ENCODE measurements around the gene MGLL. TPM values are rescaled to one million over a fixed set of nuclear protein-coding genes. Genes with fewer than 3 reads are reported as not detected.

The MGLL gene
- total and polyA plus RNA-seq, 2 donors (not counting 1 experiment from before 2014, with no cell fraction given), result 1.7 to 6.9 TPM

GRCh38 chr3:127783642-127784160, 38.6 kb downstream of the MGLL start:
- Histone ChIP-seq H3K4me2 (replicated peaks; ENCODE audit: low read depth, low read length, poor library complexity, severe bottlenecking) (no peak overlapping the region), H3K27me3 (replicated peaks in 1 of 4; ENCODE audit: control extremely low read depth in 1 of 4, control insufficient read depth in 3 of 4, insufficient read depth in 4 of 4, low read length in 3 of 4) (no peaks in the 10 kb centered on the region), H2AFZ (ENCODE audit: insufficient read depth, low read depth, low read length, poor library complexity, severe bottlenecking) (no peak overlapping the region), H3K36me3 (replicated peaks in 1 of 2; ENCODE audit: control extremely low read depth in 1 of 2, control insufficient read depth in 1 of 2, extremely low read depth in 1 of 2, insufficient read depth in 2 of 2, low read length in 1 of 2) (no peaks in the 10 kb centered on the region), H3K4me3 (ENCODE audit: control extremely low read depth in 1 of 5, extremely low read depth in 1 of 5, insufficient read depth in 1 of 5, low read depth in 2 of 5, low read length in 4 of 5) (no peak overlapping the region), H3K79me2 (ENCODE audit: control insufficient read depth, insufficient read depth, low read length) (no peaks in the 10 kb centered on the region), H3K4me1 (ENCODE audit: control insufficient read depth in 2 of 2, insufficient read depth in 2 of 2, low read length in 2 of 2) (no peaks in the 10 kb centered on the region), H4K20me1 (ENCODE audit: control insufficient read depth, insufficient read depth, low read length, poor library complexity, severe bottlenecking) (no peaks in the 10 kb centered on the region), H3K27ac (ENCODE audit: low read length in 2 of 2) (no peak overlapping the region), H3K9ac (ENCODE audit: low read length) (no peak overlapping the region), H3K9me3 (ENCODE audit: control extremely low read depth in 1 of 3, control insufficient read depth in 2 of 3, insufficient read depth in 1 of 3, low read length in 2 of 3) (no peaks in the 10 kb centered on the region)
- Mint-ChIP-seq H3K4me1 (no peaks in the 10 kb centered on the region), H3K4me3 (no peak overlapping the region), H3K27ac (no peak overlapping the region), H3K9me3 (ENCODE audit: insufficient read depth) (no peaks in the 10 kb centered on the region), H3K27me3 (no peaks in the 10 kb centered on the region)
- intact Hi-C loops (cut with micrococcal nuclease), result no loop called here
- TF ChIP-seq EZH2 (IDR thresholded peaks at IDR 0.05; ENCODE audit: borderline replicate concordance, insufficient read depth, low read depth, low read length, poor library complexity, severe bottlenecking), result no peak
- no peak for TF ChIP-seq CTCF (IDR thresholded peaks at IDR 0.05)
- ATAC-seq (ENCODE audit: low read depth) (no peak), DNase-seq (no peak)
- POLR2A ChIA-PET, result no interaction called here
- CTCF ChIA-PET, result interaction anchor here (1.5 kb wide), 1 partner anchor 34 kb away, joined by 3 read pairs; no protein-coding TSS in a partner anchor
- WGBS (ENCODE audit: insufficient coverage), result 81% methylated on average over 3 of the region's 4 CpGs

GRCh38 chr3:127783166-127783565, 39.1 kb downstream of the MGLL start:
- ATAC-seq (ENCODE audit: low read depth) (no peak), DNase-seq (no peak)
- Histone ChIP-seq H3K4me2 (replicated peaks; ENCODE audit: low read depth, low read length, poor library complexity, severe bottlenecking) (no peak overlapping the region), H3K9me3 (ENCODE audit: control extremely low read depth in 1 of 3, control insufficient read depth in 2 of 3, insufficient read depth in 1 of 3, low read length in 2 of 3) (no peaks in the 10 kb centered on the region), H3K9ac (ENCODE audit: low read length) (no peak overlapping the region), H3K27me3 (replicated peaks in 1 of 4; ENCODE audit: control extremely low read depth in 1 of 4, control insufficient read depth in 3 of 4, insufficient read depth in 4 of 4, low read length in 3 of 4) (no peaks in the 10 kb centered on the region), H3K4me1 (ENCODE audit: control insufficient read depth in 2 of 2, insufficient read depth in 2 of 2, low read length in 2 of 2) (no peaks in the 10 kb centered on the region), H4K20me1 (ENCODE audit: control insufficient read depth, insufficient read depth, low read length, poor library complexity, severe bottlenecking) (no peaks in the 10 kb centered on the region), H3K79me2 (ENCODE audit: control insufficient read depth, insufficient read depth, low read length) (no peaks in the 10 kb centered on the region), H3K27ac (ENCODE audit: low read length in 2 of 2) (no peak overlapping the region), H3K4me3 (ENCODE audit: control extremely low read depth in 1 of 5, extremely low read depth in 1 of 5, insufficient read depth in 1 of 5, low read depth in 2 of 5, low read length in 4 of 5) (no peak overlapping the region), H3K36me3 (replicated peaks in 1 of 2; ENCODE audit: control extremely low read depth in 1 of 2, control insufficient read depth in 1 of 2, extremely low read depth in 1 of 2, insufficient read depth in 2 of 2, low read length in 1 of 2) (no peaks in the 10 kb centered on the region), H2AFZ (ENCODE audit: insufficient read depth, low read depth, low read length, poor library complexity, severe bottlenecking) (no peak overlapping the region)
- Mint-ChIP-seq H3K9me3 (ENCODE audit: insufficient read depth) (no peaks in the 10 kb centered on the region), H3K27me3 (no peaks in the 10 kb centered on the region), H3K27ac (no peak overlapping the region), H3K4me1 (no peaks in the 10 kb centered on the region), H3K4me3 (no peak overlapping the region)
- intact Hi-C loops (cut with micrococcal nuclease), result no loop called here
- CTCF ChIA-PET, result no interaction called here
- 94% methylated on average over 9 of the region's 9 CpGs for WGBS (ENCODE audit: insufficient coverage)
- no peak for TF ChIP-seq EZH2 (IDR thresholded peaks at IDR 0.05; ENCODE audit: borderline replicate concordance, insufficient read depth, low read depth, low read length, poor library complexity, severe bottlenecking)
- no peak for TF ChIP-seq CTCF (IDR thresholded peaks at IDR 0.05)
- POLR2A ChIA-PET, result no interaction called here
